ENCODE measurements around the gene UQCC2. TPM values are rescaled to one million over a fixed set of nuclear protein-coding genes. Genes with fewer than 3 reads are reported as not detected.

UQCC2 gene
- total RNA-seq, 1 donor from 2014 or later: 208 TPM

- intact Hi-C loops (cut with DNase I): no loop called here
- DNase-seq: no peak
- ATAC-seq (ENCODE audit: poor library complexity): no peak
Observed at GRCh38 chr6:33685411-33686224, 25.9 kb downstream of the UQCC2 start.

DNA sequence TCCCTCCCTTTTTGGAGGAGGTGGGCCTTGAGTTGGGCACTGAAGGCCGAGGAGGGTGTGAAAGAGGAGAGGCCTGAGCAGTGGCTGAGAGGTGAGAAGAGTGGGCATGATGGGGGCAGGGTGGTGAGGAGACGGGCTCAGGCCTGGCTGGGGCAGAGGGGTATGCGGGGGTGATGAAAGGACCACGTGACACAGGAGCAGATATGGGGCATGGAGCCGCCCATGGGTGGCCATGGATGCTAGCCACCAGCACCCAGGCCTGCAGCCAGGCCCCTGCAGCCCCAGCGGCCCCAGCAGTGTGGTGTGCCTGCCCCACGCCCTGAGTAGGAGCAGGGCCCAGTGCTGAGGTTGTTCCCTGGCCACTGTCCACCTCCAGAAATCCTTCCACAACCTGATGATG, 26.5 kb downstream of the UQCC2 start:
- DNase-seq (no peak), ATAC-seq (ENCODE audit: poor library complexity) (no peak)
- intact Hi-C loops (cut with DNase I): no loop called here

- DNase-seq (no peak), ATAC-seq (ENCODE audit: poor library complexity) (no peak)
- intact Hi-C loops (cut with DNase I): no loop called here
Observed at GRCh38 chr6:33684428-33684896, 27.0 kb downstream of the UQCC2 start.

DNA sequence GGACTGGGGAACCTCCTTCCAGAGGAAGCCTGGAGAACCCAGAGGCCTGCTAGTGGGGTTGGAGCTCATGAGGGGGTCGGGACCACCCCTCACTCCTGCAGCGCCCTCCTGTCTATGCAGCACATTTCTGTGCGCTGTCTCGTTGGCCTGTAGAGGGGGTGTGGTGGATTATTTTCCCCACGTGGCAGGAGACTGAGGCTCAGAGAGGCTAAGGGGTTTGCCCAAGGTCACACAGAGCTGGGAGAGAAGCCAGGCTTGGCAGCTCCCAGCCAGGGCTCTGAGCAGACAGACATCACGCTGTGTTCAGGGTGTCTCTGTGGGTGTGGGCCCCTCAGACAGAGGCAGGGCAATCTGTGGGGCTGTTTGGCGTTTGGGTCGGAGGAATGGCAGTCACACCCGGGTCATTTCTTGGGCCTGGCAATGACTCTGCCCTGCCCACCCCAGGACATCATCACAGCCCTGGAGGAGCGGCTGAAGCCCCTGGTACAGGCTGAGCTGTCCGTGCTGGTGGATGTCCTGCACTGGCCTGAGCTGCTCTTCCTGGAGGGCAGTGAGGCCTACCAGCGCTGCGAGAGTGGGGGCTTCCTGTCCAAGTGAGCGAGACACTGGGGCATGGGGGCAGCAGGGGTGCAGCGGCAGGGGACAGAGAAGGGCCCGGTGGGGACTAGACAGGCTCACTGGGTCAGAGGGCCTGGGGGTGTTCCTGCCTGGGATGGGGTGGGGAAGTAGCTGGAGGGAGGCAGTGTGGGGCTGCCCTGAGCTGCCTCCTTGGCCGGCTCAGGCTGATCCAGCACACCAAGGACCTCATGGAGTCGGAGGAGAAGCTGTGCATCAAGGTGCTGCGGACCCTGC, 27.7 kb downstream of the UQCC2 start:
- no peak for DNase-seq
- ATAC-seq (ENCODE audit: poor library complexity): no peak
- intact Hi-C loops (cut with DNase I): no loop called here

GRCh38 chr6:33683051-33683571, 28.4 kb downstream of the UQCC2 start:
- DNase-seq (no peak), ATAC-seq (ENCODE audit: poor library complexity) (no peak)
- intact Hi-C loops (cut with DNase I): no loop called here

- intact Hi-C loops (cut with DNase I): no loop called here
- no peak for ATAC-seq (ENCODE audit: poor library complexity)
- DNase-seq: no peak
Observed at GRCh38 chr6:33682341-33682740, 29.2 kb downstream of the UQCC2 start.

- ATAC-seq (ENCODE audit: poor library complexity) (no peak), DNase-seq (no peak)
- intact Hi-C loops (cut with DNase I): no loop called here
Observed at GRCh38 chr6:33679761-33680160, 31.7 kb downstream of the UQCC2 start.

- no peak for DNase-seq
- intact Hi-C loops (cut with DNase I): no loop called here
- ATAC-seq (ENCODE audit: poor library complexity): no peak
Observed at GRCh38 chr6:33678932-33679490, 32.5 kb downstream of the UQCC2 start.

- intact Hi-C loops (cut with DNase I): no loop called here
- DNase-seq (no peak), ATAC-seq (ENCODE audit: poor library complexity) (no peak)
Observed at GRCh38 chr6:33678233-33678931, 33.1 kb downstream of the UQCC2 start.

GRCh38 chr6:33677689-33678088, 33.8 kb downstream of the UQCC2 start:
- ATAC-seq (ENCODE audit: poor library complexity) (no peak), DNase-seq (no peak)
- intact Hi-C loops (cut with DNase I): no loop called here

DNA sequence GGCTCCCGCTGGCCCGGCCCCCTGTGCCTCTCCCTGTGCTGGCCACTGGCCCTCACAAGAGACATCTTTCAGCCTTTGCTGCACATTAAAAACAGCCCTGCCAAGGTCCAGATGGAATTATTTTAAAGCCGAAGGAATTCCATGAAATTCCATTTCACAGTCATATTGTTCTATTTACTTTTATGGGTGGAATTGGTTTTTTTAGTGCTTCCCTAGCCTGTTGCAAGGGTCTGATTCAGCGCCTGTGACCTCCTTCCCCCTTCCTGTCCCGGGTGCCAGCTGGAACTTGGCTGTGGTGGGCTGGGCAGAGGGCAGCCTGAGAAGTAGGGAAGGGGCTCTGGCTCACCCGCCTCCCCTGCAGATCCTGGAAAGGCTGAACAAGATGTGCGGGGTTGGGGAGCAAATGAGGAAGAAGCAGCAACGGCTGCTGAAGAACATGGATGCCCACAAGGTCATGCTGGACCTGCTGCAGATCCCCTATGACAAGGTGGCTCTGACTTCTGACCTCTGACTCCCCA, 34.3 kb downstream of the UQCC2 start:
- DNase-seq: no peak
- intact Hi-C loops (cut with DNase I): no loop called here
- no peak for ATAC-seq (ENCODE audit: poor library complexity)

DNA sequence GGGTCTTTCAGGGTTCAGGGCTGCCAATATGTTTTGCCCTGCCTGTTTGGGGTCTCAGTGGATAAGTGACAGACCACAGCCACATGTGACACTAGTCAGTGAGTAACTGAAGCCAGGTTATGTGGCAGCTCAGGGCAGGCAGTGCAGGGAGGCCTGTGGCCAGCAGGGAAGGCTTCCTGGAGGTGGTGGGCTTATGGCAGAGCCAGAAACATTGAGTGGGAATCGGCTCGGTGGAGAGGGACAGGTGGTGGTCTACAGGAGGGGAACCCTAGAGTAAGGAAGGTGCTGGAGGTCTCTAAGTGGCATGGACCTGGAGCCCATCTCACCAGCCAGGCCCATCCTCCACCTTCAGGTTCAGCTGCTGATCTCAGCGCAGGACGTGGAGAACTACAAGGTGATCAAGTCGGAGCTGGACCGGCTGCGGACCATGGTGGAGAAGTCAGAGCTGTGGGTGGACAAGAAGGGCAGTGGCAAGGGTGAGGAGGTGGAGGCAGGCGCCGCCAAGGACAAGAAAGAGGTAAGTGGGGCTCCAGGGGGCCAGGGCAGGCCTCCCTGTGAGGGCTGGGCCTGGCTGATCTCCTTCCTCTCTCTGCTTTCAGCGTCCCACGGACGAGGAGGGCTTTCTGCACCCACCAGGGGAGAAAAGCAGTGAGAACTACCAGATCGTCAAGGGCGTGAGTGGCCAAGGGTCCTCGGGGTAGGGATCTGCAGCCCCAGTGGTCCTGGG, 34.9 kb downstream of the UQCC2 start:
- no peak for DNase-seq
- no peak for ATAC-seq (ENCODE audit: poor library complexity)
- intact Hi-C loops (cut with DNase I): no loop called here

DNA sequence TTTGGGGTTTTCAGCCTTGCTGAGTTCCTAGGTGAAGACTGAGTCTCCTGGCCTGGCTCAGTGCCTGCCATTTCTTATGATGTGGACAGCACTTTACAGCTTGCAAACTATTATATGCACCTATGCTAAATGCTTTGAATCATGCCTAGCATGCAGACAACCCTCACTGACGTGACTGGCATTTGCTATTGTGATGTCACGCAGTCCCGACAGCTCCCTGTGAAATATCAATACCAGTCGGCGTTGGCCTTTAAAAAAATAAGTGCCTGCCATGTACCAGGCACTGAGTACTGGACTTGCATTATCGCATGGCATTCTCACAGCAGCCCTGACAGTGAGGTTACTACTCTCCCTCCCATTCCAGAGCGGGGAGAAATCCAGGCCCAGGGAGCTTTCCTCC, 35.5 kb downstream of the UQCC2 start:
- DNase-seq (no peak), ATAC-seq (ENCODE audit: poor library complexity) (no peak)
- intact Hi-C loops (cut with DNase I): no loop called here

- no peak for DNase-seq
- no peak for ATAC-seq (ENCODE audit: poor library complexity)
- intact Hi-C loops (cut with DNase I): no loop called here
Observed at GRCh38 chr6:33673851-33674250, 37.6 kb downstream of the UQCC2 start.

GRCh38 chr6:33672808-33673207, 38.7 kb downstream of the UQCC2 start:
- DNase-seq (peak; percentile 94), ATAC-seq (ENCODE audit: poor library complexity) (peak; percentile 94)
- intact Hi-C loops (cut with DNase I): no loop called here

- no peak for DNase-seq
- no peak for ATAC-seq (ENCODE audit: poor library complexity)
- intact Hi-C loops (cut with DNase I): no loop called here
Observed at GRCh38 chr6:33671744-33672072, 39.8 kb downstream of the UQCC2 start.

DNA sequence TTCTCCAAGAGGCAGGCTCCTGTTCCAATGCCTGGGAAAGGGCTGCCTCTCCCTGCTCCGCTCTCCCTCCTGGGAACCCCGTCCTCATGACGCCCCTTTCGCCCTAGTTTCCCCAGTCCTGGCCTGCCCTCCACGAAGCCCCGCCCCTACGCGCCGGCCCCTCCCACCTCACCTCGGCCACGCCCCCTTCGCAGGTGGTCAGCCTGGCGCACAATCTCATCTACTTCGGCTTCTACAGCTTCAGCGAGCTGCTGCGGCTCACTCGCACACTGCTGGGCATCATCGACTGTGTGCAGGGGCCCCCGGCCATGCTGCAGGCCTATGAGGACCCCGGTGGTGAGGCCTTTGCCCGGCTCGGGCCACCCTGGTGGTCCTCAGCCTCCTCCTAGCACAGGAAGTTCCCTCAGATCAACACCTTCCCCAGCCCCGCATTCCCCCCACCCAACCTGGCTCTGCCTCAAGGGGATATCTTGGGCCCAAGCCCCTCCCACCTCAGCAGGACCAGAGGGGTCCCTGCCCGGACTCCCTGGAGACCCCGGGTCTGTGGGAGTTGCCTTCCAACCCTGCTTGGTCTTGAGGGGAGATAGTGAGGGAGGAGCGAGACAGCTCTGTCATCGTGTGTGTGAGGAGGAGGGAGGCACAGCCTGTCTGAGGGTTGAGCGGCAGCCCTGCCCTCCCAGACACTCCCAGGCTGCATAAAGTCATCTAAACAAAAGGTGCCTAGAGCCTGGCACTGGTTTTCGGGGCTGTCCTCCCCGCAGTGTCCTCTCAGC, 40.3 kb downstream of the UQCC2 start:
- intact Hi-C loops (cut with DNase I): no loop called here
- no peak for DNase-seq
- ATAC-seq (ENCODE audit: poor library complexity): no peak
